ENCODE results near the gene SLC5A1.
A peak's percentile ranks its signal among the peaks of the same experiment; 100 is the strongest.

SLC5A1 gene

GRCh38 chr22:32030518-32031247 is 12.4 kb upstream of the SLC5A1 start:
- H3K27ac Mint-ChIP-seq (ENCODE audit: low read depth) = no peak overlapping the region
- no peaks in the 10 kb centered on the region for H3K9me3 Mint-ChIP-seq
- H3K4me1 Mint-ChIP-seq = no peaks in the 10 kb centered on the region
- no peaks in the 10 kb centered on the region for H3K36me3 Mint-ChIP-seq (ENCODE audit: insufficient read depth)
- H3K27me3 Mint-ChIP-seq = peaks cover 16% of the 10 kb centered on the region
- ATAC-seq (replicated peaks; ENCODE audit: extremely low read depth, poor library complexity, severe bottlenecking) (no peak), DNase-seq (ENCODE audit: low spot score in 2 of 2) (no peak)
- no peak overlapping the region for H3K4me3 Mint-ChIP-seq

DNA sequence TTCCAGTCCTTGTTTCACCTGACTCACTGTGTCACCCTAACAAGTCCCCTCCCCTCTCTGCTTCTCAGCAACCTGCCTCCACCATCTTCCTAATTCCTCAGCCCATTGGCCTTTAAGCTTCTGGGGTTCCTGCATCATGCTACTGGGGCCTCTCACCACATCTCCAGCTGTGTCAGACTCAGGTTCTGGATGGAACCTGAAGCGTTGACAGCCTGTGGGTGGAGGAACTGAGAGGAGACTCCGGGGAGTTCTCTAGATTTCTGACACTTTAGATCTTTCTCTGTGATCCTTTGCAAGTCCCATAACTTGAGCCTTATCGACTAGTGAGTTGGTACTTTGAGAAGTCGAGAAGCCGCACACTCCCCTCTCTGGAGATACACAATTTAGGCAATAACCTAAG is 11.6 kb upstream of the SLC5A1 start:
- Mint-ChIP-seq H3K4me1 (no peaks in the 10 kb centered on the region), H3K27me3 (peaks cover 20% of the 10 kb centered on the region), H3K9me3 (no peaks in the 10 kb centered on the region), H3K27ac (ENCODE audit: low read depth) (no peak overlapping the region), H3K4me3 (no peak overlapping the region), H3K36me3 (ENCODE audit: insufficient read depth) (no peaks in the 10 kb centered on the region)
- DNase-seq (ENCODE audit: low spot score in 2 of 2) (no peak), ATAC-seq (replicated peaks; ENCODE audit: extremely low read depth, poor library complexity, severe bottlenecking) (no peak)

GRCh38 chr22:32034275-32034674 is 8.8 kb upstream of the SLC5A1 start:
- H3K36me3 Mint-ChIP-seq (ENCODE audit: insufficient read depth) = no peaks in the 10 kb centered on the region
- H3K9me3 Mint-ChIP-seq = no peaks in the 10 kb centered on the region
- peaks cover 38% of the 10 kb centered on the region for H3K27me3 Mint-ChIP-seq
- H3K4me3 Mint-ChIP-seq = no peak overlapping the region
- ATAC-seq (replicated peaks; ENCODE audit: extremely low read depth, poor library complexity, severe bottlenecking) (no peak), DNase-seq (ENCODE audit: low spot score in 2 of 2) (no peak)
- no peak overlapping the region for H3K27ac Mint-ChIP-seq (ENCODE audit: low read depth)
- no peaks in the 10 kb centered on the region for H3K4me1 Mint-ChIP-seq

- no peak for DNase-seq (ENCODE audit: low spot score in 2 of 2)
- ATAC-seq (replicated peaks; ENCODE audit: extremely low read depth, poor library complexity, severe bottlenecking) = no peak
- H3K27ac Mint-ChIP-seq (ENCODE audit: low read depth) = no peak overlapping the region
- no peaks in the 10 kb centered on the region for H3K4me1 Mint-ChIP-seq
- H3K27me3 Mint-ChIP-seq = peaks cover 53% of the 10 kb centered on the region
- H3K36me3 Mint-ChIP-seq (ENCODE audit: insufficient read depth) = no peaks in the 10 kb centered on the region
- H3K4me3 Mint-ChIP-seq = no peak overlapping the region
- H3K9me3 Mint-ChIP-seq = no peaks in the 10 kb centered on the region
Measured at GRCh38 chr22:32037236-32037635, 5.8 kb upstream of the SLC5A1 start.

DNA sequence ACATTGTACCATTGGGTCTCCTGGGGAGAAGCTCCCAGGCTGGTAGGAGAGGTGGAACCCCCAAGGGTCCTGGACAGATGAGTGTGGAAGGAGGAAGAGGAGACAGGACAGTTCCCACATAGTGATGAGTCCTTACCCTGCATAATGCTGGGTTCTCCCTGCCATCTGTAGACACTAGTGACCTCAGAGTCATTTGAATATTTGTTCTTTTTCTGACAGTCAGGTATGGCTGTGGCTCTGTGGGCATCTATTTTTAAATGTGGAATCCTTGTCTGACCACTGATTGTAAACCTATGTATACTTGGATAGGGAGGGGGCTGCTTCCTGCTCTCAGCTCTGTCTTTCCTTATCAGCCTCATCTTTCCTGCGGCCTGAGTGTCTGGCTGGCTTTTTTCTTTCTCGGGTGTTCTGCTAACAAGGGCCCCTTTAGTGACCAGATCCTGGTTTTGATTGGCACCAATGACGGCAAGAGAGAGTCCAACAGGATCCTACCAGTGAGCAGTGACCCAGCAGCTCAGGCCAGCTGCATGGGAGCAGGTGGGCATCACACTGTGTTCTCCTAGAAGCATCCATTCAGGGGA is 2.6 kb upstream of the SLC5A1 start:
- DNase-seq (ENCODE audit: low spot score in 2 of 2) (no peak), ATAC-seq (replicated peaks; ENCODE audit: extremely low read depth, poor library complexity, severe bottlenecking) (no peak)
- Mint-ChIP-seq H3K27ac (ENCODE audit: low read depth) (no peak overlapping the region), H3K9me3 (no peaks in the 10 kb centered on the region), H3K4me3 (no peak overlapping the region), H3K36me3 (ENCODE audit: insufficient read depth) (no peaks in the 10 kb centered on the region), H3K27me3 (peaks cover 79% of the 10 kb centered on the region), H3K4me1 (no peaks in the 10 kb centered on the region)

DNA sequence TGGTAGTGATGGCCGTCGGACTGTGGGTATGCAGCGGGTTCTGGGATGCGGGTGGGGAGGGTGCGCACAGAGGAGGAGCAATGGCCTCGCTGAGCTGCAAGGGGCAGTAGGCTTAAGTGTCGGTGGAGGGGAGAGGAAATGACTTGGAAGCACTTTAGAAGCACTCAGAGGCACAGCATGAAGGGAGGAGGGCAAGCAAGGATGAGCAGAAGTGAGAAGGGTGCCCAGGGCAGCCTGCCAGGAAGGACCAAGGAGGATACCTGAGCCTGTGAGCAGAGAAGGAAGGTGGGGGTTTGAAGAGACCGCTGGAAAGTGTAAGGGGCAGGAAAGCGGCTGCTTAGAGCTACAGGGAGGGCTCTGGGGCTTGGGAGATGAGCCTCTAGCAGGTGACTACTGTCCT is 330 bp downstream of the SLC5A1 start:
- H3K4me3 Mint-ChIP-seq = no peak overlapping the region
- no peak for ATAC-seq (replicated peaks; ENCODE audit: extremely low read depth, poor library complexity, severe bottlenecking)
- peaks cover 88% of the 10 kb centered on the region for H3K27me3 Mint-ChIP-seq
- H3K4me1 Mint-ChIP-seq = no peaks in the 10 kb centered on the region
- no peak overlapping the region for H3K27ac Mint-ChIP-seq (ENCODE audit: low read depth)
- no peaks in the 10 kb centered on the region for H3K9me3 Mint-ChIP-seq
- no peak for DNase-seq (ENCODE audit: low spot score in 2 of 2)
- peaks cover 2% of the 10 kb centered on the region for H3K36me3 Mint-ChIP-seq (ENCODE audit: insufficient read depth)

DNA sequence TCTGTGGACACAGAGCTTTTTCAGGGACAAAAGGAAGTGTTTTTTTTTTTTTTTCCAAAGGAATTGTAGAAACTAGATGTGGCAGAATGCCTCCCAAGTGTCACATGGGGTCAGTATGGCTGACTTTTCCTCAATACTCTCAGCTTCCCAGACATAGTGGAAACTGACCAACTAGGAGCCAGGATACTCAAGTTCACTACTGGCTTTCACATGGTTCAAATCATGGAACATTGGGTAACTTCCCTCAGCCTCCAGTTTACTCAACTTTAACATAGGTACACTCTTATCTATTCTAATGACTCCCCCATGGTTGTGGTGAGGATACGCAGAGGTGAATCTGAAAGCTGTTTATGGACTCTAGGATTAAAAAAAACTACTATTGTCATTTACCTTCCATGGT is 1.4 kb downstream of the SLC5A1 start:
- no peak overlapping the region for H3K27ac Mint-ChIP-seq (ENCODE audit: low read depth)
- no peak overlapping the region for H3K4me3 Mint-ChIP-seq
- peaks cover 2% of the 10 kb centered on the region for H3K36me3 Mint-ChIP-seq (ENCODE audit: insufficient read depth)
- DNase-seq (ENCODE audit: low spot score in 2 of 2) (no peak), ATAC-seq (replicated peaks; ENCODE audit: extremely low read depth, poor library complexity, severe bottlenecking) (no peak)
- peaks cover 86% of the 10 kb centered on the region for H3K27me3 Mint-ChIP-seq
- H3K4me1 Mint-ChIP-seq = no peaks in the 10 kb centered on the region
- no peaks in the 10 kb centered on the region for H3K9me3 Mint-ChIP-seq

DNA sequence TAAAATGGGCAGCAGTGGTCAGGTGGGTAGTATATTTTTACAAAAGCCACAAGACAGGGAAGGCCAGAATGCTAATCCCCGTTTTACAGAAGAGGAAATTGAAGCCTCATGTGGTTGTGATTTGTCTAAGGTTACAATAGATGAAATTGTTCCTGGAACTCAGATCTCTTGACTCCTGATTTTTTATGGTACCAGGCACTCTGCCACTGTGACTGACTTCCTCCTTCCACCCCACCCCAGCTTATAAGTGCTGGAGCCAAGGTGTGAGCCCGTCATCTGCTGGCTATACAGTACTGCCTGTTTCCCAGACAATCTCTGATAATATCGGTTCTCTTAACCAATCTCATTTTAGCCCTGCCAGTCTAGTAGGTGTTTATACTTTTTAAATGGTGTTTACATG is 1.9 kb downstream of the SLC5A1 start:
- Mint-ChIP-seq H3K27ac (ENCODE audit: low read depth) (no peak overlapping the region), H3K36me3 (ENCODE audit: insufficient read depth) (peaks cover 2% of the 10 kb centered on the region), H3K4me3 (no peak overlapping the region), H3K4me1 (no peaks in the 10 kb centered on the region), H3K27me3 (peaks cover 82% of the 10 kb centered on the region), H3K9me3 (no peaks in the 10 kb centered on the region)
- DNase-seq (ENCODE audit: low spot score in 2 of 2) = no peak
- no peak for ATAC-seq (replicated peaks; ENCODE audit: extremely low read depth, poor library complexity, severe bottlenecking)

GRCh38 chr22:32048069-32048468 is 5.0 kb downstream of the SLC5A1 start:
- no peak overlapping the region for H3K4me3 Mint-ChIP-seq
- H3K9me3 Mint-ChIP-seq = no peaks in the 10 kb centered on the region
- DNase-seq (ENCODE audit: low spot score in 2 of 2) = no peak
- H3K27me3 Mint-ChIP-seq = peaks cover 59% of the 10 kb centered on the region
- H3K36me3 Mint-ChIP-seq (ENCODE audit: insufficient read depth) = peaks cover 2% of the 10 kb centered on the region
- peaks cover 10% of the 10 kb centered on the region for H3K4me1 Mint-ChIP-seq
- no peak overlapping the region for H3K27ac Mint-ChIP-seq (ENCODE audit: low read depth)
- no peak for ATAC-seq (replicated peaks; ENCODE audit: extremely low read depth, poor library complexity, severe bottlenecking)

DNA sequence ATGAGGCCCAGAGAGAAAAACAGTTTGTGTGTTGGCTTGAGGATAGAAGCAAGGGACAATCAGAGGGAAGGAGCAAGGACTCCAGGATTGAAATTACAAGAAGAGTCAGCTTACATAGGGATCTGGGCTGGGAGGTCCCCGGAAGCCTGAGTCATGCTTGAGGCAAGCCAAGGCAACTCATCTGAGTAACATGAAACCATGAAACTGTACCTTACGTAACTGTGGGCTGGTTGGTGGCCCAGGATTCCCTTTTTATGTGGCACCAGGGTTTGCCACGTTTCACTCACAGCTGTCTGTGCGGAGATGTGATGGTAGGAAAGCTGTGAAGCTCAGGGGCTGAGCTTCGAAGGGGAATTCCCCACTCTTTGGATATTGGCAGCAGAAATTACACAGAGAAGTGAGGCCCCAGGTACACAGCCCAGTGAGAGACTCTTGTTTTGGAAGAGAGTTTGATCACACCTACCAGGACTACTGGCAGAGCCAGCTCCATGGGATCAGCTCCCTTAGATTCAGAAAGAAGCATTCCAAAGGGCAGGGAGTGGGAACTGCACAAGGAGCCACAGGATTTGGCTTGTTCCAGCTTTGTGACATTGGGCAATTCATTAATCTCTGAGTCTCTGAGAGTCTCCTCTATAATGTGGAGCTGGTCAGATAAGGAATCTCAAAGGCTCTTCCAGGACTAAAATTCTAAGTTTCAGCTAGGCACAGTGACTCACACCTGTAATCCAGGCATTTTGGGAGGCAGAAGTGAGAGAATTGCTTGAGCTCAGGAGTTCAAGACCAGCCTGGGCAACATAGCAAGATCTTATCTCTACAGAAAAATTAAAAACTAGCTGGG is 7.8 kb downstream of the SLC5A1 start:
- Mint-ChIP-seq H3K36me3 (ENCODE audit: insufficient read depth) (peaks cover 2% of the 10 kb centered on the region), H3K9me3 (no peaks in the 10 kb centered on the region), H3K4me3 (no peak overlapping the region), H3K27me3 (peaks cover 46% of the 10 kb centered on the region), H3K27ac (ENCODE audit: low read depth) (no peak overlapping the region), H3K4me1 (peaks cover 10% of the 10 kb centered on the region)
- peak in 1 of 2 donors; percentile 11 for DNase-seq (ENCODE audit: low spot score in 2 of 2)
- ATAC-seq (replicated peaks; ENCODE audit: extremely low read depth, poor library complexity, severe bottlenecking) = peak; percentile 76

- ATAC-seq (replicated peaks; ENCODE audit: extremely low read depth, poor library complexity, severe bottlenecking) (no peak), DNase-seq (ENCODE audit: low spot score in 2 of 2) (no peak)
- Mint-ChIP-seq H3K36me3 (ENCODE audit: insufficient read depth) (no peaks in the 10 kb centered on the region), H3K9me3 (no peaks in the 10 kb centered on the region), H3K4me1 (peaks cover 10% of the 10 kb centered on the region), H3K27ac (ENCODE audit: low read depth) (no peak overlapping the region), H3K4me3 (no peak overlapping the region), H3K27me3 (peaks cover 33% of the 10 kb centered on the region)
Measured at GRCh38 chr22:32052244-32052643, 9.2 kb downstream of the SLC5A1 start.

DNA sequence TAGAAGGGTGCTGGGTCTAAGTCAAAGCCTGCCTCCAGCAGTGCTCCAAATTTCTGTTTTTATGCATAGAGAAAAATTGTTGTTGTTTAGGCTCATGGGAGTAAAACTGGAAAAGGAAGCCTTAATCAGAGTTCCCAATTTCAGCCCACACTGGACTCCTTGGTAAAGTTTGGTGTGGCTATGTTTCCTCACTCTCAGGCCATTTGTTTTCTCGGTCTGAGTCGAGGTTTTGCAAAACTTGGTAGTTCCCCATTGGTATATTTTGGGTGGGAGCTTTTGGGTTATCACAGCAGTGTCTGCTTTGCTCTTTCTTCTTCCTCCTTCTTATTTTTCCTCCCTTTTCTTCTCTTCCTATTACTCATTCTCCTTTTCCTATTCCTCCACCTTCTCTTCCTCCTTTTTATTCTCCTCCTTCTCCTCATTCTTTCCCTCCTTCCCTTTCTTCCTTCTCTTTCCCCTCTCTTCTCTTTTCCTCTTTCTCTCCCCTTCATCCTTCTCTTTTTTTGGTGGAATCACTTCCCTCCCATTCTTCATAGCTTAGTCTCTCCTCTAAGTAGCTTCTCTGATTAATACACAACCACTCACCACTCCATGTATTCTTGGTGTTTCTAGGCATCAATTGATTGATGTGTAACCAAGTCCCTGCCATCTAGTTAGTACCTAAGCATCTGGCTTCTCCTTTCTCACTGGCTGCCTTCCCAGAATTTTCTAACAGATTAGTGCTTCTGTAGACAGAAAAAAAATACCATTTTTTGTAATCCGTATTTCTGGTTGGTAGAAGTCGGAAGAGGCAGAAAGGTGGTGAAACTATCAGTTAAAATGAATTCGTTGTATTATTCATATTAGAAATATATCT is 10.1 kb downstream of the SLC5A1 start:
- peaks cover 26% of the 10 kb centered on the region for H3K27me3 Mint-ChIP-seq
- ATAC-seq (replicated peaks; ENCODE audit: extremely low read depth, poor library complexity, severe bottlenecking) = no peak

More for the DNA sequence above, 10.1 kb downstream of the SLC5A1 start:
- H3K27ac Mint-ChIP-seq (ENCODE audit: low read depth) = no peak overlapping the region
- H3K9me3 Mint-ChIP-seq = no peaks in the 10 kb centered on the region
- H3K4me3 Mint-ChIP-seq = no peak overlapping the region
- peaks cover 10% of the 10 kb centered on the region for H3K4me1 Mint-ChIP-seq
- no peak for DNase-seq (ENCODE audit: low spot score in 2 of 2)
- no peaks in the 10 kb centered on the region for H3K36me3 Mint-ChIP-seq (ENCODE audit: insufficient read depth)

All from central memory CD8-positive, alpha-beta T cell (primary cell).